ENCODE data around the gene NBAS. TPM values are rescaled to one million over a fixed set of nuclear protein-coding genes. Genes with fewer than 3 reads are reported as not detected.

Gene NBAS
- total and polyA plus RNA-seq, 2 of the 4 experiments (the other 2 are of a cell fraction), result 22.3 to 105 TPM

- Histone ChIP-seq H2AK9ac (replicated peaks; ENCODE audit: low read depth, low read length, poor library complexity) (no peak overlapping the region), H3K9me1 (ENCODE audit: insufficient read depth, low read length) (peaks cover 2% of the 10 kb centered on the region; the same call in 1 of the 2 replicates), H3K9me3 (ENCODE audit: control insufficient read depth, insufficient read depth, low read length) (no peaks in the 10 kb centered on the region), H3K79me1 (ENCODE audit: low read depth in 1 of 2, low read length in 2 of 2) (peaks cover 5 to 9% of the 10 kb centered on the region in 2 experiments; a peak in 3 of 4 replicates), H2AK5ac (ENCODE audit: low read depth, low read length) (no peak overlapping the region), H3K9ac (ENCODE audit: low read depth, low read length) (no peak overlapping the region), H3K4me3 (ENCODE audit: insufficient read depth, low read depth, low read length) (no peak overlapping the region), H3K4me1 (ENCODE audit: control insufficient read depth, insufficient read depth, low read length) (no peaks in the 10 kb centered on the region), H3K56ac (ENCODE audit: extremely low read depth, insufficient read depth, low read length) (no peak overlapping the region), H3K27ac (ENCODE audit: insufficient read depth, low read length) (no peak overlapping the region), H2BK20ac (ENCODE audit: low read depth, low read length) (no peak overlapping the region), H3K4me2 (ENCODE audit: low read depth, low read length) (no peak overlapping the region), H3K23ac (ENCODE audit: low read depth, low read length) (no peak overlapping the region), H4K91ac (ENCODE audit: insufficient read depth, low read depth, low read length) (no peak overlapping the region), H2BK15ac (ENCODE audit: low read depth, low read length) (no peak overlapping the region), H3K27me3 (ENCODE audit: control insufficient read depth, insufficient read depth, low read length) (no peaks in the 10 kb centered on the region), H3K36me3 (ENCODE audit: control insufficient read depth, insufficient read depth, low read length) (no peaks in the 10 kb centered on the region), H3K14ac (replicated peaks; ENCODE audit: low read depth, low read length) (no peak overlapping the region), H2BK5ac (ENCODE audit: low read depth, low read length, poor library complexity, severe bottlenecking) (no peak overlapping the region), H2AFZ (replicated peaks; ENCODE audit: low read length, poor library complexity) (no peak overlapping the region), H4K20me1 (ENCODE audit: insufficient read depth, low read length) (no peaks in the 10 kb centered on the region), H3K18ac (ENCODE audit: low read depth, low read length) (no peak overlapping the region), H2BK120ac (ENCODE audit: low read depth, low read length) (no peak overlapping the region), H4K5ac (ENCODE audit: low read depth, low read length) (no peak overlapping the region), H4K8ac (ENCODE audit: low read depth in 2 of 2, low read length in 2 of 2) (no peak overlapping the region), H3K4ac (ENCODE audit: low read depth, low read length) (no peak overlapping the region)
- BruUV-seq (replicated peaks), result no TSS peak
- dilution Hi-C loops (cut with HindIII; ENCODE audit: low sequenced_read_pairs, unreplicated experiment), result no loop called here
- ATAC-seq (ENCODE audit: low read depth), result no peak
- intact Hi-C loops (cut with micrococcal nuclease), result no loop called here
- in situ Hi-C loops (cut with MboI; ENCODE audit: low sequenced_read_pairs), result no loop called here
- TF ChIP-seq FOS (IDR thresholded peaks at IDR 0.05; ENCODE audit: low read depth, low read length), result no peak
- no peak for TF ChIP-seq MXI1 (IDR thresholded peaks at IDR 0.05; ENCODE audit: borderline replicate concordance, low read depth, low read length)
- no peak for TF ChIP-seq RCOR1 (IDR thresholded peaks at IDR 0.05; ENCODE audit: insufficient replicate concordance, low read length)
- no peak for TF ChIP-seq ELK1 (IDR thresholded peaks at IDR 0.05; ENCODE audit: borderline replicate concordance, low read depth, low read length)
- no peak for TF ChIP-seq CHD1 (IDR thresholded peaks at IDR 0.05; ENCODE audit: low read depth, low read length)
- no peak for TF ChIP-seq BHLHE40 (IDR thresholded peaks at IDR 0.05; ENCODE audit: low read depth, low read length)
- TF ChIP-seq NFE2L2 (IDR thresholded peaks at IDR 0.05; ENCODE audit: low read depth, low read length), result no peak
- no peak for TF ChIP-seq SMC3 (IDR thresholded peaks at IDR 0.05; ENCODE audit: low read depth, low read length)
- TF ChIP-seq MAFK (IDR thresholded peaks at IDR 0.05; ENCODE audit: low read depth, low read length), result no peak
- TF ChIP-seq RFX5 (IDR thresholded peaks at IDR 0.05; ENCODE audit: low read depth, low read length), result no peak
- TF ChIP-seq CEBPB (IDR thresholded peaks at IDR 0.05; ENCODE audit: low read depth, low read length), result no peak
- TF ChIP-seq CTCF (conservative IDR thresholded peaks at IDR 0.05; ENCODE audit: low read depth, low read length), result no peak
- no peak for TF ChIP-seq MAZ (IDR thresholded peaks at IDR 0.05; ENCODE audit: borderline replicate concordance, low read depth, low read length)
- TF ChIP-seq RAD21 (IDR thresholded peaks at IDR 0.05; ENCODE audit: low read length), result no peak
- TF ChIP-seq, protein P1, sequence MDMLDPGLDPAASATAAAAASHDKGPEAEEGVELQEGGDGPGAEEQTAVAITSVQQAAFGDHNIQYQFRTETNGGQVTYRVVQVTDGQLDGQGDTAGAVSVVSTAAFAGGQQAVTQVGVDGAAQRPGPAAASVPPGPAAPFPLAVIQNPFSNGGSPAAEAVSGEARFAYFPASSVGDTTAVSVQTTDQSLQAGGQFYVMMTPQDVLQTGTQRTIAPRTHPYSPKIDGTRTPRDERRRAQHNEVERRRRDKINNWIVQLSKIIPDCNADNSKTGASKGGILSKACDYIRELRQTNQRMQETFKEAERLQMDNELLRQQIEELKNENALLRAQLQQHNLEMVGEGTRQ (IDR thresholded peaks at IDR 0.05; ENCODE audit: low read depth, low read length), result no peak
- no peak for TF ChIP-seq POLR2A (IDR thresholded peaks at IDR 0.05; ENCODE audit: low read depth, low read length)
- CTCF ChIA-PET, result no interaction called here
- 100% methylated on average over 1 of the region's 5 CpGs; no CpG with 5 or more reads in 1 of the 2 experiments for WGBS, 2 experiments (ENCODE audit: extremely low coverage in 2 of 2, insufficient read length in 1 of 2)
- DNase-seq, result no peak
- POLR2A ChIA-PET (ENCODE audit: unreplicated experiment), result no interaction called here
Measured at GRCh38 chr2:15435474-15435873, 125.7 kb downstream of the NBAS start.

All from IMR-90 (cell line).